ENCODE results near the gene CDH23. TPM values are rescaled to one million over a fixed set of nuclear protein-coding genes. Genes with fewer than 3 reads are reported as not detected.
A peak's percentile ranks its signal among the peaks of the same experiment; 100 is the strongest.

Gene CDH23
- total RNA-seq, 4 donors from 2014 or later: 13.8 to 20.1 (median 17.3) TPM

DNA sequence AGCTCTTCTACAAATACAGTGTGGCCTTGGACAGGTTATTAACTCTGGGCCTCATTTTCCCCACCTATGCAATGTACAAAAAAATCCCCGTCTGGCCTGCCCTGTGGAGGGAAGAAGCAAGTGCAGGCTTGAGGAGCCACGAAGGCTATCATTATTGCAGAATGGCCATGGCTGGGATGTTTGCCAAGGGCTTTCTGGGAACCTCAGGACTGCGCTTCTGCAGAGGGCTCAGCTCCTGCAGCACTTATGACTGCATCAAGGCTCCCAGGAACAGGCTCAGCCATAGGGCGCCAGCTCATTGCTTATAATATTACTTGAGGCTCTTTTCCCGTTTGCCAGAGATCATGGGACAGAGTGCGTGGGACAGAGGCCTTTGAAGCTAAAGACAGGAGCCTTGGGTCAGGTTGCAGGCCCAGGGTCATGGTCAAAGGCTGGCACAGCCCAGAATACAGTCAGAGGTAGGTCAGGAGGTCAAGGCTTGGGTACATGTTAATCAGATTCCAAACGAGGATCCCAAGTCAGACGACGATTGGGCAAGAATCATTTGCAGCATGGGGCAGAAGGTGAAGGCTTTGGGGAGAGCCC is 343.4 kb downstream of the CDH23 start:
- H3K27ac ChIP-seq: no peak overlapping the region
- TF ChIP-seq, protein P1, sequence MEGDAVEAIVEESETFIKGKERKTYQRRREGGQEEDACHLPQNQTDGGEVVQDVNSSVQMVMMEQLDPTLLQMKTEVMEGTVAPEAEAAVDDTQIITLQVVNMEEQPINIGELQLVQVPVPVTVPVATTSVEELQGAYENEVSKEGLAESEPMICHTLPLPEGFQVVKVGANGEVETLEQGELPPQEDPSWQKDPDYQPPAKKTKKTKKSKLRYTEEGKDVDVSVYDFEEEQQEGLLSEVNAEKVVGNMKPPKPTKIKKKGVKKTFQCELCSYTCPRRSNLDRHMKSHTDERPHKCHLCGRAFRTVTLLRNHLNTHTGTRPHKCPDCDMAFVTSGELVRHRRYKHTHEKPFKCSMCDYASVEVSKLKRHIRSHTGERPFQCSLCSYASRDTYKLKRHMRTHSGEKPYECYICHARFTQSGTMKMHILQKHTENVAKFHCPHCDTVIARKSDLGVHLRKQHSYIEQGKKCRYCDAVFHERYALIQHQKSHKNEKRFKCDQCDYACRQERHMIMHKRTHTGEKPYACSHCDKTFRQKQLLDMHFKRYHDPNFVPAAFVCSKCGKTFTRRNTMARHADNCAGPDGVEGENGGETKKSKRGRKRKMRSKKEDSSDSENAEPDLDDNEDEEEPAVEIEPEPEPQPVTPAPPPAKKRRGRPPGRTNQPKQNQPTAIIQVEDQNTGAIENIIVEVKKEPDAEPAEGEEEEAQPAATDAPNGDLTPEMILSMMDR (IDR thresholded peaks at IDR 0.05): peak in 1 of 5 experiments; percentile 19
- TF ChIP-seq EP300 (IDR thresholded peaks at IDR 0.05): no peak
- peaks cover 0 to 14% (median 0%) of the 10 kb centered on the region in 3 donors for H3K36me3 ChIP-seq
- H3K4me3 ChIP-seq: no peak overlapping the region
- 35 to 43% methylated on average over 9 of the region's 9 CpGs for WGBS, 2 donors
- peak in 1 of 2 donors; percentile 61 for DNase-seq (ENCODE audit: low spot score in 2 of 2)
- H3K4me1 ChIP-seq: peaks cover 0 to 52% (median 19%) of the 10 kb centered on the region in 4 donors
- H3K27me3 ChIP-seq: no peaks in the 10 kb centered on the region
- H3K9me3 ChIP-seq: peaks cover 0 to 7% (median 0%) of the 10 kb centered on the region in 4 donors

DNA sequence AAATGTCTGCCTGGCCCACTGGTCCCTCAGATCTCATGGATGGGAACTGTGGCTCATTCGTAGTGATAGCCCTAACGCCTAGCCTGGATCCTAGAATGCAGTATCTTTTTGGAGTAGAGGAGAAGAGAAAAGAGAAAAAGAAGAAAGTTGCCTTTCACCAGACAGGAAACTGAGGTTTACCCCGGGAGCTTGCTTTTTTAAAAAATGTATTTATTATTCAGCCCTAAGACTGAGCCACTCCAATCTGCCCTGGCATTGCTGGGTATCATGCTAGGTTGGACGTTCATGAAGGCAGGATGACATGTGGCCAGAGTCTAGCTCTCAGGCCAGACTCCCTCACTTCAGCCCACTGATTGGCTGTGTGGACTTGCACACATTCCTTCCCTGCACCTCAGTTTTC is 344.3 kb downstream of the CDH23 start:
- H3K27ac ChIP-seq: no peak overlapping the region
- H3K4me3 ChIP-seq: no peak overlapping the region
- WGBS, 2 donors: 59 to 74% methylated on average over 4 of the region's 4 CpGs
- DNase-seq (ENCODE audit: low spot score in 2 of 2): no peak
- TF ChIP-seq, protein P1 (IDR thresholded peaks at IDR 0.05): no peak
- TF ChIP-seq EP300 (IDR thresholded peaks at IDR 0.05) (no peak), POLR2A (IDR thresholded peaks at IDR 0.05) (no peak)
- peaks cover 0 to 14% (median 0%) of the 10 kb centered on the region in 3 donors for H3K36me3 ChIP-seq
- H3K4me1 ChIP-seq: peaks cover 0 to 54% (median 20%) of the 10 kb centered on the region in 4 donors
- peaks cover 0 to 7% (median 0%) of the 10 kb centered on the region in 4 donors for H3K9me3 ChIP-seq
- H3K27me3 ChIP-seq: no peaks in the 10 kb centered on the region

DNA sequence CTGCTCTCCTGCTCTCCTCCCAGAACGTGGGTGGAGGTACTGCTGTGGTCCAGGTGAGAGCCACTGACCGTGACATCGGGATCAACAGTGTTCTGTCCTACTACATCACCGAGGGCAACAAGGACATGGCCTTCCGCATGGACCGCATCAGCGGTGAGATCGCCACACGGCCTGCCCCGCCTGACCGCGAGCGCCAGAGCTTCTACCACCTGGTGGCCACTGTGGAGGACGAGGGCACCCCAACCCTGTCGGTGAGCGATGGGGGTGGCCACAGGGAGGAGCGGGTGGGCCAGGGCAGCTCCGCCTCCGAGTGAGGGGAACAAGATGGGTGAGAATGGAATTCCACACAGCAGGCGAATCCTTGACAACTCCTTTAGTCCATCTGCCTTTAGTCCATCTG is 345.0 kb downstream of the CDH23 start:
- Histone ChIP-seq H3K9me3 (peaks cover 0 to 7% (median 0%) of the 10 kb centered on the region in 4 donors), H3K27ac (no peak overlapping the region), H3K4me3 (no peak overlapping the region), H3K4me1 (peaks cover 0 to 54% (median 22%) of the 10 kb centered on the region in 4 donors), H3K36me3 (peaks cover 0 to 14% (median 0%) of the 10 kb centered on the region in 3 donors), H3K27me3 (no peaks in the 10 kb centered on the region)
- 93 to 97% methylated on average over 20 of the region's 20 CpGs for WGBS, 2 donors
- DNase-seq (ENCODE audit: low spot score in 2 of 2): no peak
- no peak for TF ChIP-seq EP300 (IDR thresholded peaks at IDR 0.05)
- TF ChIP-seq POLR2A (IDR thresholded peaks at IDR 0.05): no peak
- TF ChIP-seq, protein P1 (IDR thresholded peaks at IDR 0.05): no peak

DNA sequence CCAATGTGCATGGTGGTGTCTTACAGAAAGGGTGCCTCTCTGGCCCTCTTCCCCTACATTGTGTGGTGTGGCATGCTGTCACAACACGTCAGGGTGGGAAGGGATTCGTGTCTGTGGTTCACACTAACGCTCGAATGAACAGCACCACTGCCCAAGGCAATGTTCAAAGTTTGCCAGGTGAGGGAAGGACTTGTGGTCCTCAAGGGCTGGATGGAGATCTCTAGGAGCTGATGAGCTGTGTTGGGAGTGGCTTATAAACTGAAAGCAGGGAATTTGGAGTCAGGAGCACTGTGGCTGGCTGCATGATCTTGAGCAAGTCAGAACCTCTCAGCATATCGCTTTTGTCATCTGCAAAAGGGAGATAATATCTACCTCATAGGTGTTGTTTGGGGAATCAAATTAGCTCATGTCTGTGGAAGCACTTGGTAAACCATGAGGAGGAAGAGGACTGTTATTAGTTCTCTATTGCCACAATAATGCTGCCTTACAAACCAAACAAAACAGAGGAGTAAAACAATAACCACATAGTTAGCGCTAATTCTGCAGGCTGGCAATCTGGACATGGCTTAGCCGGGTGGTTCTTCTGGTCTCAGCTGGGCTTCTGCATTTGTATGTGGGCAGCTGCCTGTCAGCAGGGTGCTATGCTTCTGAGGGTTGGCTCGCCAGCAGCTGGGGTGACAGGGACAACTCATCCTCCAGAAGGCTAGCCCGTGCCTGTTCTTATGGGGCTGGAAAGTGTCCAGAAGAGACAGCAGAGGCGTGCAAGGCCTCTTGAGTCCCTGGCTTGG is 345.8 kb downstream of the CDH23 start:
- TF ChIP-seq, protein P1 (IDR thresholded peaks at IDR 0.05): no peak
- TF ChIP-seq POLR2A (IDR thresholded peaks at IDR 0.05) (no peak), EP300 (IDR thresholded peaks at IDR 0.05) (no peak)

More for the DNA sequence above, 345.8 kb downstream of the CDH23 start:
- H3K27me3 ChIP-seq: no peaks in the 10 kb centered on the region
- peaks cover 0 to 54% (median 25%) of the 10 kb centered on the region in 4 donors for H3K4me1 ChIP-seq
- H3K9me3 ChIP-seq: peaks cover 0 to 7% (median 0%) of the 10 kb centered on the region in 4 donors
- WGBS, 2 donors: 94 to 96% methylated on average over 7 to 10 of the region's 10 CpGs
- no peak overlapping the region for H3K4me3 ChIP-seq
- H3K36me3 ChIP-seq: peaks cover 0 to 14% (median 0%) of the 10 kb centered on the region in 3 donors
- H3K27ac ChIP-seq: no peak overlapping the region
- no peak for DNase-seq (ENCODE audit: low spot score in 2 of 2)
